ENCODE results near the gene KIAA1217.

KIAA1217 gene

DNA sequence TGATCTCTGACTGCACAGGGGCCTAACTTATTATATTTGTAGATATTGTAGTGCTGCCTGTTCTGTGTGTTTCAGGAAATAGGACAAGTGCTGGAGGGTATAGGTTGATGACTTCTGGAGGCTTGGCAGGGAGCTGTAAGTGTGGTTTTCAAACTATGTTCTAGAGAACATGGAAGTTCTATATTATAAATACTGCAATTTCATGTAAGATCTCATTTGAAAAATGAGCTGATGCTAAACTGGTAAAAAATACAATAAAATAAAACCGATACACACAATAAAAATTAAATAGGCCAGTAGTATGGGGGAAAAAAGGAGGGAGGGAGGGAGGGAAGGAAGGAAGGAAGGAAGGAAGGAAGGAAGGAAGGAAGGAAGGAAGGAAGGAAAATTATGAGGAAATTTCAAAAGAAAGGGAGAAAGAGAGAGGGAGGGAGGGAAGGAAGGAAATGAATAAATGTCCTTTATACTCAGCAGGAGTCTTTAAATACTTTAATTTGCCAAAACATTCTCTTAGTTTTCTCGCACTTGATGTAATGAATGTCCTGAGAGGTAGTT is 181.3 kb downstream of the KIAA1217 start:
- TF ChIP-seq, protein P1, sequence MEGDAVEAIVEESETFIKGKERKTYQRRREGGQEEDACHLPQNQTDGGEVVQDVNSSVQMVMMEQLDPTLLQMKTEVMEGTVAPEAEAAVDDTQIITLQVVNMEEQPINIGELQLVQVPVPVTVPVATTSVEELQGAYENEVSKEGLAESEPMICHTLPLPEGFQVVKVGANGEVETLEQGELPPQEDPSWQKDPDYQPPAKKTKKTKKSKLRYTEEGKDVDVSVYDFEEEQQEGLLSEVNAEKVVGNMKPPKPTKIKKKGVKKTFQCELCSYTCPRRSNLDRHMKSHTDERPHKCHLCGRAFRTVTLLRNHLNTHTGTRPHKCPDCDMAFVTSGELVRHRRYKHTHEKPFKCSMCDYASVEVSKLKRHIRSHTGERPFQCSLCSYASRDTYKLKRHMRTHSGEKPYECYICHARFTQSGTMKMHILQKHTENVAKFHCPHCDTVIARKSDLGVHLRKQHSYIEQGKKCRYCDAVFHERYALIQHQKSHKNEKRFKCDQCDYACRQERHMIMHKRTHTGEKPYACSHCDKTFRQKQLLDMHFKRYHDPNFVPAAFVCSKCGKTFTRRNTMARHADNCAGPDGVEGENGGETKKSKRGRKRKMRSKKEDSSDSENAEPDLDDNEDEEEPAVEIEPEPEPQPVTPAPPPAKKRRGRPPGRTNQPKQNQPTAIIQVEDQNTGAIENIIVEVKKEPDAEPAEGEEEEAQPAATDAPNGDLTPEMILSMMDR (IDR thresholded peaks at IDR 0.05; ENCODE audit: insufficient read depth, low read length, missing control alignments) = no peak
- CTCF ChIA-PET = interaction anchor here (0.8 kb wide), 1 partner anchor 127 kb away, joined by 3 read pairs; no protein-coding TSS in a partner anchor

DNA sequence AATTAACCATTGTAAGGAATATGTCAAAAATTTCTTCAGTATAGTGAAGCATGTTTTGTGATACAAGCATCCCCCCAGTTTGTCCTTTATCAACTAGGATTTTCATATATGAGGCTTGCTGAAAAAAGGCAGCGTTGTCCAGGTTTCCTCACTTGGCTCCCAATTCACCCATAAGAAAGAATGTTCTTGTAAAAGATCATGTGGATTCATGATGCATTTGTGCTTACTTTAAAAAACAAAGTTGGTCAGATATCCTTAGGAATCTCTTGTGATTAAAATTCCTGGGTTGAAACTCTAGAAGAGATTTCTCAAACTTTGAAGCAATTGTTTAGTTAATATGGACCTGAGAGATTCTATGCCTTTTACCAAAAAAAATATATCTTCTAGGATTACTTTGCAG is 181.8 kb downstream of the KIAA1217 start:
- POLR2A ChIA-PET = no interaction called here
- TF ChIP-seq, protein P1 (IDR thresholded peaks at IDR 0.05; ENCODE audit: insufficient read depth, low read length, missing control alignments) = no peak
- no peak for DNase-seq (ENCODE audit: low read depth, low spot score)
- CTCF ChIA-PET = no interaction called here
- no peak overlapping the region for H3K4me3 ChIP-seq (ENCODE audit: low read depth, low read length)

More for the DNA sequence above, 181.3 kb downstream of the KIAA1217 start:
- POLR2A ChIA-PET = no interaction called here
- no peak overlapping the region for H3K4me3 ChIP-seq (ENCODE audit: low read depth, low read length)
- DNase-seq (ENCODE audit: low read depth, low spot score) = no peak

DNA sequence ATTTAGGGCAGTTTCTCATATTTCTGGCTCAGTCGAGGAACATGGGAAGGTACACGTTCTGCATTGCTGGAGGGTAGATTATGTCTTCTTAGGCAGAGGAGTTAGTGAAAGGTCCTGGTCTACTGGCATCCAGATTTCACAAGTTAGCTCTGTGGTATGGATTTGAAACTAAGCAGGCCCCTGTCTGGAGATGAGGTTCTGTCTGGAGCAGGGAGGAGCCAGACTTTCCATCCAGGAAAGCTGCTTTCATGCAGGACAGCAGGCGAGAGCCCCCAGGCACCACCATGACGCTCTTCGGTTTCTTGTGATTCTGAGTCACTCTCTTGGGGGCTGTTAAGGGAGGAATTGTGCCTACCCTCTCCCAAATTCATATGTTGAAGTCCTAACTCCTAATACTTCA is 184.3 kb downstream of the KIAA1217 start:
- no peak for DNase-seq (ENCODE audit: low read depth, low spot score)
- TF ChIP-seq, protein P1 (IDR thresholded peaks at IDR 0.05; ENCODE audit: insufficient read depth, low read length, missing control alignments) = no peak
- ChIA-PET POLR2A (no interaction called here), CTCF (interaction anchor here (1.1 to 2.3 kb wide), 7 partner anchors 10 to 126 kb away, joined by 3 to 12 read pairs (median 5); no protein-coding TSS in a partner anchor)
- H3K4me3 ChIP-seq (ENCODE audit: low read depth, low read length) = no peak overlapping the region

DNA sequence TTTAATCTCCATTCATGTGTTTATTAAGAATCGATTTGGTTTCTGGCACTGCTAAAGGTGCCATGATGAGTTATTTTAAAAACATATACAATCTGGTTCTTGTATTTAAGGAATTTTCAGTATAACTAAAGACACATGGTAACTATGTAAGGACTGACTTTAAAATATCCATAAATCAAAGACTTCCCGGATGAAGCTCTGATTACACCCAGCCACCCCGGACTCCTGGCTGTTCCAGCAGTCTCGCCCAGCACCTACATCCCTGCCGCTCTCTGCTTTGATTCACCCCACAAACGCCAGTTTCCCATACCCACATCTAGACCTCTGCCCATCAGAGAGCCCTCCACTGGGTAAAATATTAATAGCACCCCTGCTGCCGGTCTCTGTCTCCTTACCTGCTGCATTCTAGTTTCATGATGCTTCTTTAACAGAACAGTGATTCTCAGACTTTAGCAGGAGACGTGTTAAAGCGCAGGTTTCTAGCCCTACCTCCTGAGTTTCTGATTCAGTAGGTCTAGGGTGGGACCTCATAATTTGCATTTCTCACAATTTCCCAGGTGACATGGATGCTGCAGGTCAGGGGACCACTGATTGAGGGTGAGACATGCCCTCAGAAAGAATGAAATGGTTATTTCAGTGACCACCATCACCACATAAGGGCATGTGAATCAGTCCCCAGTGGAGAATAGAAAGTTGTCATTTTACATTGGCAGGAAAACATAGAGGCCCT is 185.7 kb downstream of the KIAA1217 start:
- DNase-seq (ENCODE audit: low read depth, low spot score) = no peak
- CTCF ChIA-PET = interaction anchor here (1.1 to 2.3 kb wide), 6 partner anchors 9 to 125 kb away, joined by 3 to 12 read pairs (median 4); no protein-coding TSS in a partner anchor
- POLR2A ChIA-PET = no interaction called here
- TF ChIP-seq, protein P1 (IDR thresholded peaks at IDR 0.05; ENCODE audit: insufficient read depth, low read length, missing control alignments) = no peak
- no peak overlapping the region for H3K4me3 ChIP-seq (ENCODE audit: low read depth, low read length)

DNA sequence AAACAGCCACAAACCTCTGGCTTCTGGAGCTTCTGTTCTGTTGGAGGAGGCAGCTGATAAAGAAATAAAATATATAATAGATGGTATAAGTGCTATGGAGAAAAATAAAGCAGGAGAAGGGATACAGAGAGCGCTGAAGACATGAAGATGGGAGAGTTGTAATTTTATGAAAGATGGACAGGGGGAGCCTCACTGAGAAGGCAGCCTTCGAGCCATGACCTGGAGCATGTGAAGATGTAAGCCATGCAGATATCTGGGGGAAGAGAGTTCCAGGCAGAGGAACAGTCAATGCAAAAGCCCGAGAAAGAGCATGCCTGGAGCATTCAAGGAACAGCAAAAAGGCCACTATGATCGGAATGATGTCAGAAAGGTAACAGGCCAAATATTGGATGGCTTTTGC is 187.5 kb downstream of the KIAA1217 start:
- POLR2A ChIA-PET = no interaction called here
- CTCF ChIA-PET = interaction anchor here (0.7 to 1.5 kb wide), 2 partner anchors 122 to 123 kb away, joined by 3 to 4 read pairs; no protein-coding TSS in a partner anchor

DNA sequence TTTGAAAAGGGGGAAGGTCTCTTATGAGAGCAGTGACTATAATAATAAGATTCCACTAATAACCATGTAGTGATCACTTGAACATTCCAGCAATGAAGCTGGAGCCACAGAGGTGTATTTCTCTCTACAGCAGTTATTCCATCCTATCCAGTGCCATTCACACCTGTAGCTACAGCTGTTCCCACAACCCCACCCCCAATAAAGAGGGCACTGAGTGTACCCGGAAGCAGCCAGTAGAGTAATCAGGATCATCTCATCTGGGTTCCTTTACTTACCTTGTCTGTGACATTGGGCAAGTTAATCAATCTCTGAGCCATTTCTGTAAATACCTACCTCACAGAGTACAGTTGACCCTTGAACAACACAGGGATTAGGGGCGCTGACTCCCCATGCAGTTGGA is 188.7 kb downstream of the KIAA1217 start:
- ChIA-PET POLR2A (no interaction called here), CTCF (interaction anchor here (1.0 to 1.4 kb wide), 3 partner anchors 19 to 105 kb away, joined by 3 to 6 read pairs (median 3); no protein-coding TSS in a partner anchor)
- no peak for DNase-seq (ENCODE audit: low read depth, low spot score)
- TF ChIP-seq, protein P1 (IDR thresholded peaks at IDR 0.05; ENCODE audit: insufficient read depth, low read length, missing control alignments) = no peak
- H3K4me3 ChIP-seq (ENCODE audit: low read depth, low read length) = no peak overlapping the region

More for the DNA sequence above, 187.5 kb downstream of the KIAA1217 start:
- DNase-seq (ENCODE audit: low read depth, low spot score) = no peak
- H3K4me3 ChIP-seq (ENCODE audit: low read depth, low read length) = no peak overlapping the region
- TF ChIP-seq, protein P1 (IDR thresholded peaks at IDR 0.05; ENCODE audit: insufficient read depth, low read length, missing control alignments) = no peak
